PC-9 (cell line): ENCODE results near the gene CDH24.

Experiments used
- EZH2 ChIP-seq: fragments of 200-600 bp; sonication (generic); IDR thresholded peaks from 2 replicates; pipeline ENCODE4 v1.8.0; 2017; ENCODE audit warnings: antibody characterized with exemption, low read depth
- TF ChIP-seq, protein P1 (sequence below): fragments of 200-600 bp; sonication (generic); conservative IDR thresholded peaks from 2 replicates; pipeline ENCODE4 v1.6.1; 2017; ENCODE audit warnings: mixed run types, antibody characterized with exemption, mild to moderate bottlenecking, moderate library complexity

DNA sequence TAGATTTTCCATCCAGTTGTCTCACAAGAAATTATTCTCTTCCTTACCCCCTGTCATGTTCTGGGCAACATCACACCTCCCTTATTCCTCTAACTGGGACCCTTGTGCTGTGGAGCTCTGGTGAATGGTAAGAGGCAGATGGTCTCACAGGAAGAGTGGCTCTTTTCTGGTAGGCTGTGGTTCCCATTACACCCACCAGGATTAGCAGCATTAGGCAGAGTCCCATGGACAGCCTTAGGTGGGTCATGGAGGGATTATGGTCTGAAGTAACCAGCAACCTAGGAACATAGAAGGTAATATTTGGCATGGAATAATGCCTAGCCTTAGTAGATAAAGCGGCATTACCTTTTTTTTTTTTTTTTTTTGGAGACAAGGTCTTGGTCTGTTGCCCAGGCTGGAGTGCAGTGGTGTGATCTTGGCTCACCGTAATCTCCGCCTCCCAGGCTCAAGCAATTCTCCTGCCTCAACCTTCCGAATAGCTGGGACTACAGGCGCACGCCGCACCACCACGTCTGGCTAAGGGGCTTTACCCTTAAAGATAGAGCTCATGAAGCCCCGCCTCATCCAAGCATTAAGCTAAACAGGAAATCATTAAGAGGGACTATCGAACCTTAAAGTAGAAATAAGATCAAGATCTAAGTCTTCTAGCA lies 42.0 kb upstream of the CDH24 start:
- TF ChIP-seq, protein P1, sequence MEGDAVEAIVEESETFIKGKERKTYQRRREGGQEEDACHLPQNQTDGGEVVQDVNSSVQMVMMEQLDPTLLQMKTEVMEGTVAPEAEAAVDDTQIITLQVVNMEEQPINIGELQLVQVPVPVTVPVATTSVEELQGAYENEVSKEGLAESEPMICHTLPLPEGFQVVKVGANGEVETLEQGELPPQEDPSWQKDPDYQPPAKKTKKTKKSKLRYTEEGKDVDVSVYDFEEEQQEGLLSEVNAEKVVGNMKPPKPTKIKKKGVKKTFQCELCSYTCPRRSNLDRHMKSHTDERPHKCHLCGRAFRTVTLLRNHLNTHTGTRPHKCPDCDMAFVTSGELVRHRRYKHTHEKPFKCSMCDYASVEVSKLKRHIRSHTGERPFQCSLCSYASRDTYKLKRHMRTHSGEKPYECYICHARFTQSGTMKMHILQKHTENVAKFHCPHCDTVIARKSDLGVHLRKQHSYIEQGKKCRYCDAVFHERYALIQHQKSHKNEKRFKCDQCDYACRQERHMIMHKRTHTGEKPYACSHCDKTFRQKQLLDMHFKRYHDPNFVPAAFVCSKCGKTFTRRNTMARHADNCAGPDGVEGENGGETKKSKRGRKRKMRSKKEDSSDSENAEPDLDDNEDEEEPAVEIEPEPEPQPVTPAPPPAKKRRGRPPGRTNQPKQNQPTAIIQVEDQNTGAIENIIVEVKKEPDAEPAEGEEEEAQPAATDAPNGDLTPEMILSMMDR: no peak
- TF ChIP-seq EZH2: no peak
